AG09319 (cell line): ENCODE results near the gene KANK2.

Experiments
- DNase-seq: peaks from one replicate; pipeline ENCODE4 v3.0.0-alpha.2; 2010; ENCODE audit warnings: low read depth; ENCODE audit errors: extremely low read depth
- CTCF ChIP-seq: IDR thresholded peaks from 2 replicates; pipeline ENCODE4 v1.5.1; 2011; ENCODE audit warnings: low read depth, mild to moderate bottlenecking, inconsistent platforms, low read length, moderate library complexity

KANK2 gene

GRCh38 chr19:11201791-11202190 is 4.4 kb upstream of the KANK2 start:
- no peak for TF ChIP-seq CTCF
- no peak for DNase-seq

- no peak for TF ChIP-seq CTCF
Observed at GRCh38 chr19:11200931-11201330, 3.6 kb upstream of the KANK2 start.

GRCh38 chr19:11200015-11200574 is 2.8 kb upstream of the KANK2 start:
- TF ChIP-seq CTCF: no peak
- DNase-seq: no peak

More at GRCh38 chr19:11200931-11201330, 3.6 kb upstream of the KANK2 start:
- no peak for DNase-seq

GRCh38 chr19:11199517-11199916 is 2.2 kb upstream of the KANK2 start:
- TF ChIP-seq CTCF: no peak

GRCh38 chr19:11198769-11199424 is 1.6 kb upstream of the KANK2 start:
- DNase-seq: no peak

More at GRCh38 chr19:11199517-11199916, 2.2 kb upstream of the KANK2 start:
- DNase-seq: no peak

GRCh38 chr19:11198175-11198534 is 810 bp upstream of the KANK2 start:
- no peak for DNase-seq
- TF ChIP-seq CTCF: no peak

More at GRCh38 chr19:11198769-11199424, 1.6 kb upstream of the KANK2 start:
- TF ChIP-seq CTCF: no peak

- no peak for TF ChIP-seq CTCF
- no peak for DNase-seq
Observed at GRCh38 chr19:11196406-11197287, 698 bp downstream of the KANK2 start.
